Caco-2 (cell line): Measurements from ENCODE around the gene SYTL5. TPM values are rescaled to one million over a fixed set of nuclear protein-coding genes. Genes with fewer than 3 reads are reported as not detected.
"Not testable (repeated sequence)": the region's sequence is repeated elsewhere in the genome, so short reads cannot be mapped to it uniquely, and the experiment has no call there.

Experiments
- BruUV-seq: library from RNA; stranded (reverse); fragments of 400-500 nt; replicated peaks from 2 replicates; lab custom pipeline; 2021; lab: Mats Ljungman, UMichigan
- CTCF ChIA-PET: fragments of 300-600 bp; sonication (Branson Sonifier 250); formaldehyde crosslinking; loops from one replicate; lab custom pipeline; 2022; ENCODE audit warnings: antibody characterized with exemption; lab: Charles Lee
- POLR2A ChIA-PET: fragments of 300-600 bp; sonication (Branson Sonifier 250); formaldehyde crosslinking; loops from one replicate; lab custom pipeline; 2022; ENCODE audit warnings: antibody characterized with exemption; lab: Charles Lee
- DNase-seq, 2 experiments: peaks; one replicate each; pipeline versions ENCODE4 v3.0.0 to v3.0.0-alpha.2; 2020 to 2022
- H3K27me3 ChIP-seq: replicated peaks from 2 replicates; pipeline ENCODE4 v1.6.0; 2011; ENCODE audit warnings: low read length; ENCODE audit not compliant: control insufficient read depth, insufficient read depth
- H3K36me3 ChIP-seq: 2 replicates; pipeline ENCODE4 v1.5.1; 2011; ENCODE audit warnings: low read length; ENCODE audit not compliant: control insufficient read depth, insufficient read depth
- H3K4me1 ChIP-seq: fragments of 250-450 bp; sonication (Bioruptor Pico); 2 replicates; pipeline ENCODE4 v1.5.1; 2020; ENCODE audit warnings: mild to moderate bottlenecking
- H3K4me3 ChIP-seq: 2 replicates; pipeline ENCODE4 v1.5.1; 2011; ENCODE audit warnings: low read depth, mild to moderate bottlenecking, control low read depth, low read length
- H3K9me3 ChIP-seq: fragments of 250-450 bp; sonication (Bioruptor Pico); 2 replicates; pipeline ENCODE4 v1.5.1; 2020; ENCODE audit warnings: mild to moderate bottlenecking, moderate library complexity
- H3K27ac Mint-ChIP-seq: one replicate; pipeline ENCODE4 v1.8.0; 2022; ENCODE audit warnings: mixed read lengths; ENCODE audit not compliant: unreplicated experiment
- H3K27me3 Mint-ChIP-seq: one replicate; pipeline ENCODE4 v1.8.0; 2022; ENCODE audit warnings: mixed read lengths; ENCODE audit not compliant: insufficient read depth, unreplicated experiment
- H3K36me3 Mint-ChIP-seq: one replicate; pipeline ENCODE4 v1.8.0; 2022; ENCODE audit warnings: mild to moderate bottlenecking, mixed read lengths; ENCODE audit not compliant: insufficient read depth, unreplicated experiment
- H3K4me1 Mint-ChIP-seq: one replicate; pipeline ENCODE4 v1.8.0; 2022; ENCODE audit warnings: low read depth, mixed read lengths; ENCODE audit not compliant: unreplicated experiment
- H3K4me3 Mint-ChIP-seq: one replicate; pipeline ENCODE4 v1.8.0; 2022; ENCODE audit warnings: mild to moderate bottlenecking, moderate library complexity, mixed read lengths; ENCODE audit not compliant: unreplicated experiment
- H3K9me3 Mint-ChIP-seq: one replicate; pipeline ENCODE4 v1.8.0; 2022; ENCODE audit warnings: mixed read lengths; ENCODE audit not compliant: unreplicated experiment
- CTCF ChIP-seq, 2 experiments: fragments of 200-600 bp in 1 of 2; IDR thresholded peaks; 1 replicate in 1 of 2; 2 replicates in 1 of 2; pipeline versions ENCODE4 v1.5.1 to v1.8.0; 2011 to 2022; ENCODE audit warnings: antibody characterized with exemption in 1 of 2, control low read depth in 1 of 2, inconsistent platforms in 1 of 2, low read depth in 1 of 2, low read length in 1 of 2, mild to moderate bottlenecking in 1 of 2, moderate library complexity in 1 of 2; ENCODE audit not compliant: insufficient read depth in 1 of 2, severe bottlenecking in 1 of 2, unreplicated experiment in 1 of 2
- intact Hi-C: fragments of 100-400 bp; cut with micrococcal nuclease; formaldehyde crosslinking; loops from one replicate; pipeline ENCODE4 v1.10.0; 2022; ENCODE audit not compliant: unreplicated experiment
- total RNA-seq: library from RNA; stranded (reverse); gene quantifications from 2 replicates; pipeline ENCODE4 v1.2.3, GENCODE V29; 2022

The SYTL5 gene
- total RNA-seq, 1 experiment from 2014 or later = 8.9 TPM

GRCh38 chrX:37986893-37987292 lies 19.5 kb upstream of the SYTL5 start:
- Mint-ChIP-seq H3K4me1 (peaks cover 14% of the 10 kb centered on the region), H3K9me3 (peaks cover 8% of the 10 kb centered on the region), H3K27ac (no peak overlapping the region)

GRCh38 chrX:37989304-37989703 lies 17.0 kb upstream of the SYTL5 start:
- no peak overlapping the region for H3K4me3 ChIP-seq
- H3K36me3 ChIP-seq = no peaks in the 10 kb centered on the region
- no peak for TF ChIP-seq CTCF (IDR thresholded peaks at IDR 0.05; ENCODE audit: insufficient read depth in 1 of 2, low read depth in 1 of 2, low read length in 1 of 2, severe bottlenecking in 1 of 2, unreplicated experiment in 1 of 2)
- H3K4me3 Mint-ChIP-seq = no peak overlapping the region
- no peaks in the 10 kb centered on the region for H3K27me3 ChIP-seq
- peaks cover 21% of the 10 kb centered on the region for H3K4me1 Mint-ChIP-seq
- no peaks in the 10 kb centered on the region for H3K27me3 Mint-ChIP-seq
- DNase-seq = peak in 1 of 2 experiments; percentile 17
- ChIA-PET POLR2A (no interaction called here), CTCF (no interaction called here)
- H3K27ac Mint-ChIP-seq = peak overlapping the region; percentile 48
- no peaks in the 10 kb centered on the region for H3K36me3 Mint-ChIP-seq
- intact Hi-C loops = no loop called here
- BruUV-seq = no TSS peak
- H3K9me3 Mint-ChIP-seq = no peaks in the 10 kb centered on the region
- peaks cover 35% of the 10 kb centered on the region for H3K4me1 ChIP-seq
- H3K9me3 ChIP-seq = no peaks in the 10 kb centered on the region

More at GRCh38 chrX:37986893-37987292, 19.5 kb upstream of the SYTL5 start:
- Histone ChIP-seq H3K4me3 (no peak overlapping the region), H3K9me3 (no peaks in the 10 kb centered on the region), H3K27me3 (no peaks in the 10 kb centered on the region), H3K36me3 (no peaks in the 10 kb centered on the region), H3K4me1 (peaks cover 31% of the 10 kb centered on the region)
- no peak for TF ChIP-seq CTCF (IDR thresholded peaks at IDR 0.05; ENCODE audit: insufficient read depth in 1 of 2, low read depth in 1 of 2, low read length in 1 of 2, severe bottlenecking in 1 of 2, unreplicated experiment in 1 of 2)
- BruUV-seq = no TSS peak
- intact Hi-C loops = no loop called here
- Mint-ChIP-seq H3K27me3 (no peaks in the 10 kb centered on the region), H3K36me3 (no peaks in the 10 kb centered on the region), H3K4me3 (no peak overlapping the region)
- POLR2A ChIA-PET = no interaction called here
- DNase-seq = no peak
- CTCF ChIA-PET = no interaction called here

GRCh38 chrX:37991303-37991702 lies 15.1 kb upstream of the SYTL5 start:
- Mint-ChIP-seq H3K4me1 (peaks cover 21% of the 10 kb centered on the region), H3K27ac (peak overlapping the region; percentile 72)
- BruUV-seq, POLR2A ChIA-PET, intact Hi-C loops, H3K27me3 ChIP-seq, H3K9me3 Mint-ChIP-seq, H3K27me3 Mint-ChIP-seq, H3K4me3 Mint-ChIP-seq, H3K9me3 ChIP-seq, H3K4me3 ChIP-seq, CTCF ChIA-PET, DNase-seq, H3K36me3 ChIP-seq, H3K36me3 Mint-ChIP-seq: not testable (repeated sequence)
- H3K4me1 ChIP-seq = peaks cover 35% of the 10 kb centered on the region

GRCh38 chrX:37993176-37993575 lies 13.2 kb upstream of the SYTL5 start:
- POLR2A ChIA-PET = no interaction called here
- no peak for DNase-seq
- BruUV-seq = no TSS peak
- Histone ChIP-seq H3K36me3 (no peaks in the 10 kb centered on the region), H3K9me3 (no peaks in the 10 kb centered on the region), H3K4me1 (peaks cover 18% of the 10 kb centered on the region), H3K27me3 (no peaks in the 10 kb centered on the region), H3K4me3 (no peak overlapping the region)
- H3K9me3 Mint-ChIP-seq = no peaks in the 10 kb centered on the region
- H3K4me3 Mint-ChIP-seq = no peak overlapping the region
- H3K4me1 Mint-ChIP-seq = peaks cover 14% of the 10 kb centered on the region
- no peak for TF ChIP-seq CTCF (IDR thresholded peaks at IDR 0.05; ENCODE audit: insufficient read depth in 1 of 2, low read depth in 1 of 2, low read length in 1 of 2, severe bottlenecking in 1 of 2, unreplicated experiment in 1 of 2)
- no peaks in the 10 kb centered on the region for H3K27me3 Mint-ChIP-seq
- intact Hi-C loops = no loop called here
- H3K36me3 Mint-ChIP-seq = no peaks in the 10 kb centered on the region
- no peak overlapping the region for H3K27ac Mint-ChIP-seq
- CTCF ChIA-PET = no interaction called here
